Left ventricle myocardium superior (tissue), 1 donor: ENCODE results near the gene FRMD4A. TPM values are rescaled to one million over a fixed set of nuclear protein-coding genes. Genes with fewer than 3 reads are reported as not detected.
A peak's percentile ranks its signal among the peaks of the same experiment; 100 is the strongest.
"Not testable (repeated sequence)": the region's sequence is repeated elsewhere in the genome, so short reads cannot be mapped to it uniquely, and the experiment has no call there.

ENCODE experiments used
- ATAC-seq: fragments of 200-7000 bp; cut with Tn5 transposase; one replicate; pipeline ENCODE4 v1.9.1; 2020; ENCODE audit warnings: mild to moderate bottlenecking, moderate library complexity
- DNase-seq: peaks from one replicate; pipeline ENCODE4 v3.0.0-alpha.2; 2020
- intact Hi-C: fragments of 100-400 bp; cut with micrococcal nuclease; formaldehyde crosslinking; loops from one replicate; pipeline ENCODE4 v1.11.0; 2022
- total RNA-seq: library from RNA; stranded (reverse); fragmentation: NEBNext Ultra II Directional; extraction: Animal tissue kit (Norgen Biotek cat#: 25700); gene quantifications from one replicate; pipeline ENCODE4 v1.2.1, GENCODE V29; 2021
- donor health status: DM: no; HTN: yes; CAD: no; lungs with severe emphysema.

Gene FRMD4A
- total RNA-seq, 1 donor from 2014 or later, result 43.3 TPM

DNA sequence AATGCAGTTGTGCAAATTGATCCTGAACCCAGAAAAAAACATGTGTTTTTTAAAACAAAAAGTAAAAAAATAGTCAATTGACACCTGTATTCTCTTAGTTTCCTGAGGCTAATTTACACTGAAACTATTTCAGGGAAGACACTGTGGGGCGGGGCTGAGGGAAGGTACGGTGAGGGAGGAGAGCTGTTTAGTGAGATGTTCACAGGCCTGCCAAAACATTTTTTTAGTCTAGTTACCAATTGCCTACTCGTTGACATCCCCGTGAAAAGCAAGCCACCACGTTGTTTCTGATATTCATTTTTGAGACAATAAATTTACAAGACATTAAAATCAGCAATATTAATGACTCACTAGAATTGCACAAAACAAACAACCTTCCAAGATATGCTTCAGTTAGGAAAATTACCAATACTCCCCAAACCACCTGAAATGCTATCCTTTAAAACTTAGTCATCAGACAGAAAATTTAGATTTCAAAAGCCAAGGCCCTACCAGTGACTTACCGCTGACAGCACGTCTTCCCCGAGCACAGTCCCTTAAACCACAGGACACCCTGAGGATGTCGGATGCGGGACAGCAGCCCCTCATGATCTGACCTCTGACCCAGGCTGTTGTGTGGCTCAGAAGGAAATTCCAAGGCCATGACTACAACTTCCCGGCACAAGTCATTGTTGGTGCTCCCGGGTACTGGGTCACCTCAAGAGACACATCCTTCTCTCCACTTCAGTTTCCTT, 464.8 kb downstream of the FRMD4A start:
- no peak for DNase-seq
- ATAC-seq, result peak; percentile 69
- intact Hi-C loops, result no loop called here

DNA sequence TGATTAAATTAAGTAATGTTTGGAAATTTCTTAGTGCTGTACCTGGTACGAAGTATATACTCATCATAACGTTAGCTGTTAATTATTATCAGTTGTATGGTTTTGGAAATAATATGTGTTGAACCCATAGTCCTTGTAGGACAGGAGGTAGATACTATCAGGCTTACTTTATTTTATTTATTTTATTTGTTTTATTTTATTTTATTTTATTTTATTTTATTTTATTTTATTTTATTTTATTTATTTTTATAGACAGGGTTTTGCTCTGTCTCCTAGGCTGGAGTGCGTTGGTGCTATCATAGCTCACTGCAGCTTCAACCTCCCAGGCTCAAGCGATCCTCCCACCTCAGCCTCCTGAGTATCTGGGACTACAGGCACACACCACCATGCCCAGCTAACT, 465.5 kb downstream of the FRMD4A start:
- intact Hi-C loops, DNase-seq: not testable (repeated sequence)

DNA sequence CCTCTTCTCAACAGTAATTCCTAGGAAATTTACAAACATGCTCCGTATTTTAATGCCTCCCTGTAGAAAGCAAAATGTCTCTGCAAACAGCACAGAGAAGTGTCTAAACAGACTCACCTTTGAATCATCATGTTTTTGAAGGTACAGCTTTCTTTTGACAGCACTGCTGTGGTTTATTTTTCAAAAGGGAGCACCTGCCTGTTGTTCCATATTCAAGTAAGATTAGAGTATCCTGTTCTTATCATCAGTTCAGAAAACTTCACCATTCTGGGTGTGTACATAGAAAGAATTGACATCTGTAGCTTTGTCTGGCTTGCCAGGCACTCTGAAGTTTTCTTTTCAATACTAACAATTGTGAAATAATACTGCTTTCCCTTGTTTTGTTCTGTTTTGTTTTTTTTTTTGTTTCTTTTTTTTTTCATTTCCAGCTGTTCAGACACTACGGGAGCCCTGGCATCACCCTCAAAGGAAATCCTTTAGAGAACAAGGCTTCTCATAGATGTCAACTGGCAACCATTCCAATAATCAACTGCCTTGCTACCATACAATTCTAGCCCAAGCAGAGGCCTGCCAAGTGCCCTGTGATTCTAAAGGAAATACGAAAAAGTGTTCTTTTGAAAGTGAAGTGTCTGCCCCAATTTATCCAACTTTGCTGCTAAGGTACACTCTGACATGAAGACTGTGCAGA, 468.0 kb downstream of the FRMD4A start:
- ATAC-seq (peak; percentile 37), DNase-seq (no peak)
- intact Hi-C loops, result no loop called here

More for the DNA sequence above, 465.5 kb downstream of the FRMD4A start:
- not testable (repeated sequence) for ATAC-seq

DNA sequence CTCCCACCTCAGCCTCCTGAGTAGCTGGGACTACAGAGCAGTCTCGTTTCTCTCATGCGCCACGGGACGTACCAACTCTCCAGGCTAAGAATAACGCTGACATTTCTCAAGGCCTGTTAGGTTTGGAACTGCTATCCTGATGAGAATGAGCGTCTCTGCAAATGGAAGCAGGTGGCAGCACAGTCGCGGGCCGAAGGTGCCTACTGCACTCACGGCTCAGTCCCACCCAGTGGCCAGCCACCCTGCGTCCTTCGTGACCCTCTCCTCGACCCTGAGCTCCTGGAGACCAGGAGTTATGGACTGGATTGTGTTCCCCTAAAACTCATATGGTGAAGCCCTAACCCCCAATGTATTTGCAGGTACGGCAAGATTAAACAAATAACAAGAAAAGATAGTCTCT, 469.8 kb downstream of the FRMD4A start:
- ATAC-seq (no peak), DNase-seq (no peak)
- intact Hi-C loops, result no loop called here

DNA sequence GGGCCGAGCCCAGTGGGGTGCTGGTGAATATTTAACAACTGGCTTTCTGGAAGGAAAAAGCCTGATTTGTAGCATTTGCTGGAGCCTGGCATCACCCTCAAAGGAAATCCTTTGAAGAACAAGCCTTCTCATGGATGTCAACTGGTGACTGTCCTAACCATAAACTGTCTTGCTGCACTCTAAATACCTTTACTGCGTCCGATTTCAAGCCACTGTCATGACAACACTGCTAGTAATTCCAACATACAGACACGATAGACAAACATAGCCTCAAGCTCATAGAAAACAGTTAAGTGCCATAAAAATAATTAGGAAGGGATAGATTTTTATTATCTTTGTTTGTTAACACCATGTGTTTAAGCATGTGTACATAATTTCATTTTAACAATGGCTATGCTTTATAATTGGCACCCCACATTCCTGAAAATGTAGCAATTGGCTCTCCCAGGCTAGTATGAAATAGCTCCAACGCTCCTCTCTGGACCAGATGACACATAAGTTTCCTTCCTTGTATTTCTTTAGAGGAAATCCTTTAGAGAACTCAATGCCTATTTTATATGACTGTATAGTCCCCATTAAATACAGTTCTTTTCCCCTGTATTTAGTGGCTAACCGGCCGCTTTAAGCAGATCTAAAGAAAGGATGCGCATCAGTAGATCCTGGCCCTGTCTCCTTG, 470.6 kb downstream of the FRMD4A start:
- intact Hi-C loops, result no loop called here
- ATAC-seq, result peak; percentile 23
- DNase-seq, result no peak

DNA sequence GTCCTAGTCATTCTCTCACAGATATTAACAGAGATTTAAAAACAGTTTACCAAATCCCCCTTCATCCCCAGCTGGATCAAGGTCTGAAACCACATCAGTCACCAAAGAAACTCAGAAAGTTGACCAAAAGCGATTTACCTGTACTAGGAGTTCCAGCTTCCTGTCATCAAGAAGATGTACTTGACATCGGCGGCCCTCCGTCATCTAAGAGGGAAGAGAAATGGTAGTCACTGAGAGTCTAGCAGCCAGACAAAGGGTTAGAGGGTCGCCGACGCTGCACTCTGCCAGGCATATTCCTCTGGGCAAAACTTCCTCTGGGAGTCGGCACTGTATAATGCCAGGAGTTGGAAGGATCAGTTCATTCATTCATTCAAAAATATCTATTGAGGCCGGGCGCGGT, 472.0 kb downstream of the FRMD4A start:
- intact Hi-C loops, result no loop called here
- ATAC-seq (no peak), DNase-seq (no peak)

DNA sequence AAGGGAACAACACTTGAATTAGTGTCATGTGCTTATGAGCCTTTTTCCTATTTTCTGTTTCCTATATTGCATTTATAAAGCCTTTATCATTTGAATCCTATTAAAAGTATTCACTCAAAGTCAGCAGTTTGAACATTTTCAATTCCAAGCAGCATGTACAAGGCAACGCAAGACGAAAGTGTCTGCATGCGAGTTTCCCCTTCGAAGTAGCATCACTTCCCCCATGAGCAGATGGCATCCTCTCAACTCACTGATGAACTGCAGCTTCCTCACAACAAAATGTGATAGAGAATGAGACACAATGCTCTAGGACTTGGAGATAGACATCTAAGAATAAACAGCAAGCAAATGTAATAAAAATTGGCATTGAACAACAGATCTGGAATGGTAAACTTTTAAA, 473.3 kb downstream of the FRMD4A start:
- intact Hi-C loops, result no loop called here
- ATAC-seq, result no peak
- DNase-seq, result no peak

DNA sequence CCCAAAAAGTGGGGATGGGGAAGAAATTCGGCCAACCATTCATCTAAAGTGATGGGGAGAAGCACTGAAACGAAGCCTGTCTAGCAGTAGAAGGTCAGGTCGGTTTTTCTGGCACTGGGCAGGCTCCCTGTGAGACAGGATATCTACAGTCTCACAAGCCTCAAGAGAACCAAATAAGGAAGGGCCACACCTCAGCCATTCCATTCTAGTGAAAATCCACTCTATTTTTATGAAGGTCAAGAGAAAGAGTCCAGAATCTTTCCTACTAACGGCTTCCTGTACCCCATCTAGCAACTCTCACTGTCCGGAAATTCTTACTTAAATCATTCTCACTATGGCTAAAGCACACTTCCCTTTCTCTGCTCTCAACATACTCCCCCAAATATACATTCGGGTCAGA, 476.9 kb downstream of the FRMD4A start:
- ATAC-seq, result peak; percentile 79
- DNase-seq, result no peak
- intact Hi-C loops, result no loop called here

DNA sequence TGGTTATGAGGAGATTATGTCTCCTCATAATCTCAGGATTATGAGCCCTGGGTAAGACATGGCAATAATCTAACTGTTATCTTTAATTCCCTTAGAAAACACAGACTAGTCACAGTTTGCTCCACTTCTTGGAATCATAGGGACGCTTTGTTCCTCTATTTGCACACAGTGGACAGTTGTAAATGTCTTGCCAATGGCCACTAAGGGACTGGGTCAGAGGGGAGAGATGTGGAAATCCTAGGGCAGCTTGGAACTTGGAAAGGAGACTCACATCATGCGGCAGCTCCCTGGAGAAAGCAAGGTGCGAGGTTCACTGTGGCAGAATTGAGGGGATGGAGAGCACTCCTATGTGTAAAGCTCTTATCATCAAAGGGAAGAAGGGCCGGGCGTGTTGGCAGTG, 477.9 kb downstream of the FRMD4A start:
- intact Hi-C loops, result no loop called here
- peak; percentile 60 for ATAC-seq
- DNase-seq, result no peak

DNA sequence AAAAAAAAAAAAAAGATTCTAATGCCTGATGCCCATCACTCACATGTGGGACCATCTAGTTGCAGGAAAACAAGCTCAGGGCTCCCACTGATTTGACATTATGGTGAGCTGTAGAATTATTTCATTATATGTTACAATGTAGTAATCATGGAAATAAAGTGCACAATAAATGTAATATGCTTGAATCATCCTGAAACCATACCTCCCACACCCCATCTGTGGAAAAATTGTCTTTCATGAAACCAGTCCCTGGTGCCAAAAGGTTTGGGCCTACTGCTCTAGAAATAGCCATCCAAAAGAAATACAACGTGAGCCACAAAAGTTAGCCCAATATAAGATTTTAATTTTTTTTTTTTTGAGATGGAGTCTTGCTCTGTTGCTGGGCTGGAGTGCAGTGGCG, 478.8 kb downstream of the FRMD4A start:
- intact Hi-C loops, result no loop called here

DNA sequence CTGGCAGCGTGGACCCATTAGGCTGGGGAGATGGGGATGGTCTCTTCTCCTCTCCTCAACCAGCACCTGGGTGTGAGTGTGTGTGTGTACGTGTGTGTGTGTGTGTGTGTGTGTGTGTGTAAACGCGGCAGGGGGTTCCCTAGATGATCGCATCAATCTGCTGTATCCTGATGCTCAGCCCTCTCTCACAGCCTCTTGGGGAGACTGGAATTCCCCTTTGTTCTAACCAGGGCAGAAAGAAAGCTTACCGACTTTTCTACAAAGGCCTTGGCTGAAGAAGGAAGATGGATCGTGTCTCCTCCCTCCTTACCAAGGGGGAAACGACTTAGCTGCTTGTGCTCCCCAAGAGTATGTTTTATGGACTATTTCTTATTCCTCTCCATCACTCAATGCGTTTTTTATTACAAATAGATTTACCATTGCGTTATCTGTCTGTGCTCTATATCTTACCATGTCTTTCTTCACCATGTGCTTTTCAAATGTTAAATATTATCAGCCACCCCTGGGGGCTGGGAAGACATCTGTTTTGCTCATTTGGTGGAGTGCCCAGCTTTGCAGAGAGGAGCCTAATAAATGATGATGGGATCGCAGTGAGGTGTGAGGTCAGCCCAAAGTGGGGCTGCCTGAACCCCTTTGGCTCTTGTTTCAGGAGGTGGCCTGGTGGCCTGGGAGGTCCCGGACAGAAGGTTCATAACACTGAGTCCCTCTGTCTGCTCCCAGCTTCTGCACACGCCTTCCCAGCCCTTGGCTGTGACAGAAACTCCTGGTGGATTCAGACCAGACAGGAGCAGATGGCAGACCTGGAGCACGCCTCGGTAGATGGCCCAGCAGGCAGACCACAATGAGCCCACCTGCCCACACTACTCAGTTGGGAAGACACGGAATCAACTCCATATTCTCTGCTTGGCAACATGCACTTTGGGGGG, 481.9 kb downstream of the FRMD4A start:
- ATAC-seq (no peak), DNase-seq (no peak)
- intact Hi-C loops, result no loop called here

More for the DNA sequence above, 478.8 kb downstream of the FRMD4A start:
- DNase-seq (no peak), ATAC-seq (no peak)

DNA sequence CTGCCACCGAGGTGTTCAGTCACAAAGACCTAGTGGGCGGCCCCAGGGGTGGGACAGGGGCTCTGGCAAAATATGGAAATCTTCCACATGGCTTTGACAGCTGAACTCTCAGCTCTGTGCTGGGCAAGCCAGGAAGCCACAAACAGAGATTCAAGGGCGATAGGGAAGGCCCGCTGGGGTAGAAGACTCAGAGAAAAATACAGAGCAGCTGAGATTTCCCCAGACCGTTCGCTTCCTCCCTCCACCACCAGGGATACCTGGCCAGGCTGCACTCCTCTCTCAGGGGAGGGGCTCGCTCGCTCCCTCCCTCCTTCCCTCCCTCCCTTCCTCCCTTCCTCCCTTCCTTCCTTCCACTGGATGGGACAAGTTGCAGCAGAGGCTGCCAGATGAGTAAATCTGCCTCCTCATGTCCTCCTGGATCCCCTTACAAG, 483.5 kb downstream of the FRMD4A start:
- intact Hi-C loops, result no loop called here
- no peak for DNase-seq
- ATAC-seq, result no peak

DNA sequence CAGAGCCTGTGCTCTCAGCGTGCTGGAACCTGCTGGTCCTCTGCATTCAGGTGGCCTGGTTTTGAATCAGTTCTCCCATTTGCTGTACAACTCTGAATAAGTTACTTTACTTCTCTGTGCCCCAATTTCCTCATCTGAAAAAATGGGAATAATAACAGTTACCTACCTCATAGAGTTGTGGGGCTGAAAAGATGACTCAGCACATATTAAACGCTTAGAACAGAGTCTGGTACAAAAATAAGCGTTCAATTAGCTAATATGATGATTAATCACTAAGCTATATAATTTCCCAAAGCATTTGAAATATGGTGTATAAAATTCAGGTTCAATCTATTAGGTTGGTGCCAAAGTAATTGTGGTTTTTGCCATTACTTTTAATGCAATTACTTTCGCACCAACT, 484.8 kb downstream of the FRMD4A start:
- intact Hi-C loops, result no loop called here
- ATAC-seq, result no peak

DNA sequence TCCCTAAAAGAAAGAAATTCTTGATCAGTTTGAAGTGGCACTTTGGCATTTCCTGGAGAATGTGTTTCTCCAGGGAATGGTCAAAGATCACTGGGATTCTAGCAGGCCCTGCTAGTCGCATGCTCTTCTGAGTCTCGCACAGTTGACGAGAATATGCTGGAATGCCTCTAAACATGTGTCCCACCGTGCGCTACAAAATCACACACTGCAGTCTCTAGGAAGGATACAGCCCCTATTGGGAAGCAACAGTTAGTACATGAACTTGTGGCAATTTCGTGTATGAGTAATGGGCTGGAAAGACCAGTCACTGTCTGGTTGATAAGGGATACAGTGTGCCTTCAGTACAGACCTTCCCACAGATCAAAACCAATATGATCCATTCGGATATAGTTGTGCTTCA, 486.1 kb downstream of the FRMD4A start:
- DNase-seq (no peak), ATAC-seq (no peak)
- intact Hi-C loops, result no loop called here

More for the DNA sequence above, 484.8 kb downstream of the FRMD4A start:
- DNase-seq, result no peak

DNA sequence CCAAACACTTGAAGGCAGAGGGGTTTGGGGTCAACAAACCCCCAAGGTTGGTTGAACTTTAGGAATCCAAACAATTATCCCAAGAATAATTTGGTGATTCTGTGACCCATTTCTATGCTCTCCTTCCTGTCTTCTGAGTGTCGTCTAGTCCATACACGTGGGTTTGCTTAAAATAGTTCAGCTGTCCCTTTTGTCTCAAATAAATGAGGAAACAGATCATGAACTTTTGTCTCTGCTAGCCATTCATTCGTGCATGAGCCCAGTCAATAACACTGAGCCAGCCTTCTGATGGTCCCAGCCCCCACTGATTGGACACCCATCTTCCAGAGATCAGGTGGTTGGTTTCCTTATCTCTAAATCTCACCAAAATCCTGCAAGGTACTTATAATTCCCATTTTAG, 488.6 kb downstream of the FRMD4A start:
- ATAC-seq, result no peak
- DNase-seq, result no peak
- intact Hi-C loops, result no loop called here

DNA sequence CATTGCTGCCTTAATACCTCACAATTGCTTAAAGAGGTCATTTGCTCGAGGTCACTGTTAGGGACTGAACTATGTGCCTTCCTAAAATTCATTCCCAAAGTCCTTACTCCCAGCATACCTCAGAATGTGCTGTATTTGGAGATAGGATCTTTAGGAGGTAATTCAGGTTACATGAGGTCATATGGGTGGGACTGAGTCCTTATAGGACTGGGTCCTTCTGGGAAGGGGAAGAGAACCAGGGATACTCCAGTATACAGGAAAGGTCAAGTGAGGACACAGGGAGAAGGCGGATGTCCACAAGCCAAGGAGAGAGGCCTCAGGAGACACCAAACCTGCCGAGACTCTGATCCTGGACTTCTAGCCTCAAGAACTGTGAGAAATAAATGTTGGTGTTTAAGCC, 490.7 kb downstream of the FRMD4A start:
- ATAC-seq, result peak; percentile 11
- intact Hi-C loops, result no loop called here
- DNase-seq, result no peak

DNA sequence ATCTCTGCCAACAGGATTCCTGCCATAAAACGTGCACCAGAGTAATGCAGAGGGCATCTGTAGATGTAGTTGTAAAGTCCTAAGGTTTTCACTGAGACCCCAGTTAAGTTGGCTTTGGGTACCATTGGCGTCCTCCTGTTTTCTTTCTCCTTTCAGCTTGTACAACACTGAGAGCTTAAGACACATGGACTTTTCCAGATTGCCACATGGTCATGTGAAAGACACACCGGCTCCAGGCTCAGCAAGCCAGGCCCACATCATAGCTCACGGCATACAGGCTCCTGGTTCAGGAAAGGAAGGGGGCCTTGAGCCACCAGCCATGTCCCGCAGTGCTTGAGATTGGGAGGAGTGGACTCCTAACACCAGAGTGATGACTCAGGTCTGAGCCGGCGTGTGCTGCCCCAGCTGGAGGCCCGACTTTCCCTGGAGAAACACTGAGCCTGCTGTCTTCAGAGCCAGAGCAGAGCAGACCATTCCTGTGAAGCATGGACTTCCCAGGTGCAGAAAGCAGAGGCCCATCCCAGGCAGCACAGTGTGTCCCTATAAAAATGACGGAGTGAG, 491.2 kb downstream of the FRMD4A start:
- intact Hi-C loops, result no loop called here
- peak; percentile 57 for DNase-seq
- ATAC-seq, result peak; percentile 68

DNA sequence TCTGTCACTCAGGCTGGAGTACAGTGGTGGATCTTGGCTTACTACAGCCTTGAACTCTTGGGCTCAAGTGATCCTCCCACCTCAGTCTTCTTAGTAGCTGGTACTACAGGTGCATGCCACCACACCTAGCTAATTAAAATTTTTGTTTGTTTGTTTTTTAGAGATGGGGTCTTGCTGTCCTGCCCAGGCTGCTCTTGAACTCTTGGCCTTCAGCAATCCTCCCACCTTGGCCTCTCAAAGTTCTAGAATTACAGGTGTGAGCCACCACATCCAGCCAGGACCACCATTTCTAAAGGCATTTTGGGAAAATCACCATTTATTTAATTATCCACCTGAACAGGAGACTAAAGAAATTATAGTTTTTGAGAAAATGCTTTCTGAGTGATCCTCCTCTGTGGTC, 491.7 kb downstream of the FRMD4A start:
- intact Hi-C loops, result no loop called here
- ATAC-seq, result no peak
- no peak for DNase-seq

DNA sequence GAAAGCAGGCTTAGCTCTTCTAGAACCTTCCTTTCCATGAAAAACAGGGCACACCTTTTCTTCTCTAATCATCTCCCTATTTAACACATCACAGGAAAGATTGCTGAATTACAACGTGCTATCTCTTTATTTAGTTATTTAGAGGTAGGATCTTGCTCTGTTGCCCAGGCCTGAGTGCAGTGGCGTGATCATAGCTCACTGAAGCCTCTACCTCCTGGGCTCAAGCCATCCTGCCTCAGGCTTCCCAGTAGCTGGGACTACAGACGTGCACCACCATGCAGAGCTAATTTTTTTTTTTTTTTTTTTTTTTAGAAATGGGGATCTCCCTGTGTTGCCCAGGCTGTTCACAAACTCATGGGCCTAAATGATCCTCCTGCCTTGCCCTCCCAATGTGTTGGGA, 492.8 kb downstream of the FRMD4A start:
- ATAC-seq (no peak), DNase-seq (no peak)
- intact Hi-C loops, result no loop called here
